ENCODE results near the gene PNPLA1.

PNPLA1 gene

DNA sequence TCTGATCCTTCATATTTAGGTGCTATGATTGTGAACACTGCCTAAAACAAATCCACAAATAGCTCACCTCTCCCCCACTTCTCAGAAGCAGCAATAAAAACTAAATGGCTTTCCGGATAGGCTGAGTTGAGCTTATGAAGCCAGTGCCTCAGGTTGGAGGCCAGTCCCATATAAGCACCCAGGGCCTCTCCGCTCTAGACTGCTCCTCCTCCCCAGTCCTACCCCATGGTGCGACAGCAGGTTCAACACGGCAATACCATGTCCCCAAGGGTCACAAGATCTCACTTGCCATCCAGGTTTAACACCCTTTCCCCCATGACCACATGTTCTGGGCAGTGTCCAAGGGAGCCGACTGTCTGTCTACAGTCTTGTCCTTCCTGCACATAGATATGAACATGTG, 46.1 kb downstream of the PNPLA1 start:
- no peak for DNase-seq (ENCODE audit: low read depth)

DNA sequence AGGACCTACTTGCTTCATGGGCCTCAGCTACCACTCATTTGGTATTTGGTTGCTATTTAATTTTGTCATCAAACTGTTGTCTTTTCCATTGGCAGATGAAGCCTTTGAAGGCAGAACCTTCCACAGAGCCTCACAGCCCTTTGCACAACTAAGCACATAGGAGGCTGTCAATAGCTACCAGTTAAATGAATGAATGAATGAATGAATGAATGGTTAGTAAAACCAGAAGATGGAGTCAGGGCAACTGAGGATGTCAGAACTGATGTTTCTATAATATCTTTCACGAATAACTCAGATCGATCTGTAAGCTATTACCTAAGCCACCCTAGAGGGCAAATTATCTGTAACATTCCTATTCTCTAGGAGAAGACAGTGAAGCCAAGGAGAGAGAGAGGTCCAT, 47.8 kb downstream of the PNPLA1 start:
- DNase-seq (ENCODE audit: low read depth), result no peak

DNA sequence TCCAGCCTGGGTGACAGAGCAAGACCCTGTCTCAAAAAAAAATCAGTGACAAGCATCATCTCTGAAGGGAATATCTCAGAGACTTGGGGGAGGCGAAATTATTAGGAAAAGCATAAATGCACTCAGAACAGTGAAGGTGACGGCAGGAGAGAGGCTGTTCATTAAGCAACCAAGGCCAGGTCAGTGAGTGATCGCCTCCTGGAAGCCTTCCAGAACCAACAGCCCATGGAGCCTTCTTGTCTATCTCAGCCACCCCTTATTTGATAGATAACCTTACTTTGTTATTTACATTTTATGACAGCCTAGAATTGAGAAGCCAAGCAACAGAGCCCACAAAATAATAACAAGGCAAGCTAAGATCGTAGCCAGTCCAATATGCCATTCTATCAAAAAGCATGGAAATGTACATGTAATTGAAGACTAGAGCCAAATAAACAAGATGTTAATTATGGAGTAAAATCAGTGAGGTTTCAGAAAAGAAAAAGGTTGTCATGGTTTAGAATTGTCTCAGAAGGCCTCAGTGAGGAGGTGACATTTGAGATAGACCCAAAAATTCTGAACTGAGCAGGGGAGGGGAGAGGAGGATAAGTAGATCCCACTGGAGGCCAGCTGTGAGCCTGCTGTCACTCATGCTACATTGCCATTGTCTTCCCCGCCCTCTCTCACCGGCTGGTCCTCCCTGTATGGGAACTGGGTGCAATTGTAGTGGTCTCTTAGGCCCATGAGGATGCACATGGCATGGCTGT, 49.0 kb downstream of the PNPLA1 start:
- no peak for DNase-seq (ENCODE audit: low read depth)

DNA sequence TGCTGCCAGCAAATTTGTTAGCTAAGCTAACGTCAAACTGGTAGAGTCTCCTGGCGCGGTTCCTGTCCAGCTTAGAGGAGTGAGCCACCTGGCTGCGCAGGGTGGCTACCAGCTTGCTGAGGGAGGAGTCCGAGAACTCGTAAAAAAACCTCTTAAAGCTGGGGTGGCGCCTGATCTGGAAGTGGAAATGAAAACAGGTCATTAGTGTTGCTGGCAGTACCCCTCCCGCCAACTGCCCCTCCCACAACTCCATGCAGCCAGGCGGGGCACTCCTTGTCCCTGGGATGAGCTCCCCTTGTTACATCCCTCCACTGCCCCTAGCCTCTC, 49.5 kb downstream of the PNPLA1 start:
- no peak for DNase-seq (ENCODE audit: low read depth)

DNA sequence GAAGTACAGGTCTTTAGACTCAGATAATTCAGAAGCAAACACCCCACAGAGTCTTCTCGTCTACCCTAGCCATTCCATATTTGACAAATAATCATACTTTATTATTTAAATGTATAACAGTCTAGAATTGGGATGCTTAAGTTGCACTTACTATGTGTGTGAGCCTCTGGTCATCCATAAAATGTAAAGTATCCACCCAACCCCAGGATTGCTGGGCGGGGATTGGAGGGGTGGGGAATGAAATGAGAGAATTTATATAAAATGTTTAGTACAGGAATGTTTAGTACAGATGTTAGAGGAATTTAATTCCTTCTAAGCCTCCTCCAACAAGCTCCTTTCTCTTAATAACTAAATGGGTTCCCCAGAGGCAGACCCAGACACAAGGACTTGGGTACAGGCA, 50.0 kb downstream of the PNPLA1 start:
- DNase-seq (ENCODE audit: low read depth), result no peak

DNA sequence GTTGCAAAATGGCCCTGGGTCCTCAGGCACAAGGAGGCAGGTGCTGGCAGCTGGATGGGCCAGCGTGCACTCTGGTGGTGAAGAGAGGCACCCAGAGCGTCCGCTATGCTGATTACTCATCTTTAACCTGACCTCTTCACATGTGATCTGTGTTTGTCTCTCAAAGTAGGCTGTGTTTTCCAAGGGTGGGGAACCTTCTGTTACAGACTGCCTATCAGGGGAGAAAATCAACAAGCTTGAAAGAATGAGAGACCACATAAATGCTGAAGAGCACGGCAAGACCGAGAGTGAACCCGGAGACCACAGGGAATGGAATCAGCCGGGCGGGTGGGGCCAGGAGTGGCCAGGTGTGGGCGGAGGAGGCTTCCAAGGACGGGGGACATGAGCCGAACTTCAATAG, 50.6 kb downstream of the PNPLA1 start:
- no peak for DNase-seq (ENCODE audit: low read depth)

DNA sequence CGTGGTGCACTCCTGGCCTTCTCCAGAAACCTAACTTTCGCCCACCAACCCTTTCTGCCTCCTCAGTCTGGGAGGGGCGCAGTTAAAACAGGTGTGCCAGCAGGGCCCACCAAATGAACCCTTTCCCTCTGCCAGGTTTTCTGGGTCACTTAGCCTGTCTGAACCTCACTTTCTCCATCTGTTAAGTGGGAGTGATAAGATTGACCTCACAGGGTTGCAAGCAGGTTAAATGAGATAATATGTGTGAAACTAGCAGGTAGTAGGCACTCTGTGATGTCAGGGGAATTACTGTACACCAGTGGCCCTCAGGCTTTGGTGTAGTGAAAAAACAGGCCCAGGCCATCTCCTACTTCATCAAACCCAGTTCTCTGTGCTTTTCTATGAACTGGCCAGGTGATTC, 52.7 kb downstream of the PNPLA1 start:
- no peak for DNase-seq (ENCODE audit: low read depth)

DNA sequence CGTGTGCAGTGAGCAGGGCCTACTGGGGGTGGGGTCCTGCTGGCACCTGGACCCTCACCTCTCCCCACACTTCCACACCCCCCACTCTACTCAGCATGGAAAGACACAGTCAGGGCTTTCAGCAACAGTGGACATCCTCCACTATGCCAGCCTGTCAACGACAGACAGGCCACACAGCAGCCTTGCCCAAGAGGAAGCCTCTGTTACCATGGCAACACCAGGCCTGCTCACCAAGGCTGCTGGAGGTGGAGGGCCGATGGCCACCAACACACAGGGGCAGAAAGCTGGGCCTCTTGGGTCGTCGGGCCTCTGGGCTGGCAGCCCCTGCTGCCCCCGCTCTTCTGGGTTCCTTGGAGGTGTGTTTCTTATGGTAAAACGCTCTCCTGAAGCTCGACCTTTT, 53.2 kb downstream of the PNPLA1 start:
- DNase-seq (ENCODE audit: low read depth), result no peak

DNA sequence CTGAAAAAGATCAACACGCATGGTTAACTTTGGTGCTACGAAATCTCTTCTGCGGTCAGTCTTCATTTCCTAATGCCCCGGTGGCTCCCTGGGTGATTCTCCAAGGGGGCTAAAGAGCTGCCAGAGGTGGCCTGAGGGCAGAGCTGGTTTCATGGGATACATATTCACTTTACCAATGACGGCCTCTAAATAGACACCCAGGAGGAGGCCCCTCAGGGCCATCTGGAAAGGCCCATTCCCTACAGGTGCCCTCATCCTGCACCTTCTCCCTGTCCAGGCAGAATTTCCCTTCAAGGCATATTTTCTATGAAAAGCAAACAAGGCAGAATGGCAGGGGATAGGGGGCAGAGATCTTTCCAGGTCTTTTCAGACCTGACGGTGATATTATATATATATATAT, 54.3 kb downstream of the PNPLA1 start:
- no peak for DNase-seq (ENCODE audit: low read depth)

DNA sequence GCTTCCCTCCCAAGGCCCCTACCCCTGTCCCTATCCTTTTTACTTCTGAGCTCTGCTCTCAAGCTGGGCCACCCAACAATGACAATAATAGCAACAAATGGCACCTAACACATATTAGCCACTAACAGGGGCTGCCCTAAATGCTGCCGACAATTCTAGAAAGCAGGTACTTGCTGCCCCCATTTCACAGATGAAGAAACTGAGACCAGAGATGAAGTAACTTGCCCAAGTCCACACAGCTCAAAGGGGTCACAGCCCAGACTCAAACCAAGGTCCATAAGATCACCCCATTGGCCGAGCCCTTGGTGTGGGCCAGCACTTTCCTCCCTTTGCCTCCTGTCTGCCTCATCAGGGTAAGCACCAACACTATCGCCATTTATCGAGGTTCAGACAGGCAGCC, 54.9 kb downstream of the PNPLA1 start:
- no peak for DNase-seq (ENCODE audit: low read depth)

DNA sequence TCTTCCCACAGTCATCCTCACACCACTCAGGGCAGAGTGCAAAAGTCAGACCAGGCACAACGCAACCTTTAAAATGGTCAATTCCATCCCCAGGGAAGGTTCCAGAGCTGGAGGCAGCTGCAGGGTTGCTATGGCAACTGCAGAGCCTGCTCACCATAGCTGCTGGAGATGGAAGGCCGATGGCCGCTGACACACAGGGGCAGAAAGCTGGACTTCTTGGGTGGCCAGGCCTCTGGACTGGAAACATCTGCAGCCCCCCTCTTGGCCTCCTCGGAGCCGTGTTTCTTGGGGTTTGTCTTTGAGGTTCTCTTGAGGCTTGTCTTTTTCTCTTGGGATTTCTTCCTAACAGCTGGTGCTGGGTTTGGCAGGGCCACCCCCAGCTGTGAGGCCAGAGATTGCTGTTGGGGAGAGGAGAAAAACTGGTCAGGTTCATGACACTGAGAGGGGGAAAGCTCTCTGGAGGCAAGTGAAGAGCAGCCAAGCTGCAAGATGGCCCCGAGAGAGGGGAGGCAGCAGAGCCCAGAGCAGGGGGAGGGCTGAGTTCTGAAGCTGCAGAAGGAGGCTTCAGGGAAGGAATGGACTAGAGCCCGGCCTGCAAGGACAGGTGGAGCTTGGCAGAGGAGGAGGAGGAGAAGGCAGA, 56.6 kb downstream of the PNPLA1 start:
- DNase-seq (ENCODE audit: low read depth), result no peak

DNA sequence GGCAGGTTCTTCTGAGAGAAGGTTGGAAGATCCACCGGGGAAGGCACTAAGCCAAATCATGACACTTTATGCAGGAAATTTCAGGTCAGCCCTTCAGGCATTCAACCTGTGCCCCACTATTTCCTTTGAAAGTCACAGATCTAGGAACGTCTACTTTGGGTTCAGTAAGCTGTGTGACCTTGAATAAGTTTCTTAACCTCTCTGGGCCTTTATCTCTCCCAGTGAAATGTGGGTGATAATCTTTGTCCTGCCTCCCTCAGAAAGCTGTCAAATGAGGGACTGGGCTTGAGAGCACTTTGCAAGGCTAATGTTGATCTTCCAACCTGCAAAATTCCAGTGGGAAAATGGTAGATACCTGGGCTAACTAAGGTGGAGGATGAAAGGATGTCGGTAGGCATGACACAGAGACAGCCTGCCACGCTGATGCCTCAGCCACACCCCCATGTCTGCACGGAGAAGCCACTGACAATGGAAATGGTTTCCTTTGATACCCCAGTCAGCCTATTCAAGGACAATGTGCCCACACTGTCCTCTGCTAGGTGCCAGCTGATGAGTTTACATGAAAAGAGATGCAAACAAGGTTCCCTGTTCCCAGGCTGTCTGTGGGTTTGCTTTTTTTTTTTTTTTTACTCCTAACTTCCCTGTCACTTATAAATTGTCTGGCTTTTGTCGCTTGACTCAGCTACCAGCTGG, 57.5 kb downstream of the PNPLA1 start:
- DNase-seq (ENCODE audit: low read depth), result no peak

DNA sequence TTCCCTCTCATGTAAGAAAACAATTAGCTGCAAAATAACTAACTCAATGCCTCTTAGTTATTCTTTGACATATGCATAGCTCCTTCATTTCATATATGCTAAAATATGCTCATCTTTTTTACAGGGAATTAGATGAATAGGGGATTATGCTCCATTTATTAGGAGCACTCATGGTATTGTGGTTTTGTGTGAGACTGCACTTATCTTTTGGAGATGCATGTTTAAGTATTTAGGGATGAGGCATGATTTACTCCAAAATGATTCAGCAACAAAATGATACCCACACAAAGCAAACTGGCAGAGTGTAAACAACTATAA, 58.0 kb downstream of the PNPLA1 start:
- no peak for DNase-seq (ENCODE audit: low read depth)

DNA sequence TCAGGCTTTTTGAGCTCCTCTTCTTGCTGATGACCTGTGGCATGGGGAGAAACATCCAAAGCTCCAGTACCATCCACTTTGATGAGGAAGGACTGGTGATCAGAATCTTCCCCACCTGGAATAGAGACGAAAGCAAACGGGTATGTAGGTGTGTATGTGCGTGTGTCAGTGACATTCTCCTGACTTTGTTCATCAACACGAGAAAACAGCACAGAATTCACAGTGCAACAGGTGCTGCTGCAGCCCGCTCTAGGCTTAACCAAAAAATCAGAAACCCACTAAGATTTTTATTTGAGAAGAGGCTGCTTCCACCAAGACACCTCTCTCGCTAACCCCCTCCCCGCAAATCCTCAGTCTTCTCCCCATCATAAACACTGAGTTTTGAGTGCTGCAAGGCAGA, 58.7 kb downstream of the PNPLA1 start:
- DNase-seq (ENCODE audit: low read depth), result no peak

DNA sequence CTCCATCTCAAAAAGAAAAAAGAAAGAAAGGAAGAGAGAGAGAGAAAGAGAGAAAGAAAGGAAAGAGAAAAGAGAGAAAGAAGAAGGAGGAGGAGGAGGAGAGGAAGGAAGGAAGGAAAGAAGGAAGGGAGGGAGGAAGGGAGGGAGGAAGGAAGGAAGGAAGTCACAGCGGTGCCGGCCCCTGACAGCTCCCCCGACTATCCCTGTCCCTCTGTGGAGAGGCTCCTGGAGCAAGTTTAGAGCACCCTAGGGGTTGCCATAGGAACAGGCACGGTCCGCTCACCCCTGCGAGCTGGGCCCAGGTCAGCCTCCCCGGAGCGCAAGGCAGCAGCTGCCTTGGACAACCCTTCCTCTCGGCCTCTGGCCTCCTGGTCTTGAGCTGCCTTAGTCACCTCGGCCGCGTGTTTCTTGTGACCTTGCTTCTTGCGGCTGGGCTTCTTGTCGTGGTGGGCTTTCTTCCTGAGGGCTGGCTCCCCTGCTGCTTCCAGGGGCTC, 60.0 kb downstream of the PNPLA1 start:
- no peak for DNase-seq (ENCODE audit: low read depth)

DNA sequence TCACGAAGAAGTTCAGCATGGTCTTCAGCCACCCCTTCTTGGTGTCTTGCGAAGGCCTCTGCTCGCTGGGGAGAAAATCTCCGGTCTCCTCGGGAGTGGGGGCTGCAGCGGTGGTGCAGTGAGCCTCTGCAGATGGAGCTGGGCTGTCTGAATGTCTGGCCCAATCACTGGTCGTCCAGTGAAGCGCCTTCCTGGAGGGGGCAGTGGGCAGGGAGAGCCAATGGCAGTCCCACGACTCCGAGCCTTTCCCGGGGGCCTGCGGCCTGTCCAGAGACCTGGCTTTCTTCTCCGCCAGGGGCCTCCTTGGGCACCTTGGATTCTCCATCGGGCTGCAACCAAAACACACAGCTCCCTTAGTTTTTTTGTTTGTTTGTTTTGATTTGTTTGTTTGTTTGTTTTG, 60.5 kb downstream of the PNPLA1 start:
- no peak for DNase-seq (ENCODE audit: low read depth)

DNA sequence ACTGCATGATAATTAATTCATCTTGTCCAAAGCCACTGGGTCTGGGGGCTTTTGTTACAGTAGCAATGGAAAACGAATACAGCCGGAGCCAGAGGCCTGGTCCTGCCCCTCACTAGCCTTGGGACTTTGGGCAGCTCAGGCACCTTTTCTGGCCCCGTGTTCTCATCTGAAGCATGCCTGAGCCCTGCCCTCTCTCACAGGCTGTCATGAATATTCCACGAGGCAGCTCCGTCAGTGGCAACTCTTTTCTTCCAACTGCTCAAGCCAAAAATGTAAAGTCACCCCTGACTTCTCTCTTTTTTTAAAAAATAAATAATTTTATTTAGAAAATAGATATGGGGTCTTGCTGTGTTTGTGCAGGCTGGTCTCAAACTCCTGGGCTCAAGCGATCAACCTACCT, 61.5 kb downstream of the PNPLA1 start:
- DNase-seq (ENCODE audit: low read depth), result no peak

DNA sequence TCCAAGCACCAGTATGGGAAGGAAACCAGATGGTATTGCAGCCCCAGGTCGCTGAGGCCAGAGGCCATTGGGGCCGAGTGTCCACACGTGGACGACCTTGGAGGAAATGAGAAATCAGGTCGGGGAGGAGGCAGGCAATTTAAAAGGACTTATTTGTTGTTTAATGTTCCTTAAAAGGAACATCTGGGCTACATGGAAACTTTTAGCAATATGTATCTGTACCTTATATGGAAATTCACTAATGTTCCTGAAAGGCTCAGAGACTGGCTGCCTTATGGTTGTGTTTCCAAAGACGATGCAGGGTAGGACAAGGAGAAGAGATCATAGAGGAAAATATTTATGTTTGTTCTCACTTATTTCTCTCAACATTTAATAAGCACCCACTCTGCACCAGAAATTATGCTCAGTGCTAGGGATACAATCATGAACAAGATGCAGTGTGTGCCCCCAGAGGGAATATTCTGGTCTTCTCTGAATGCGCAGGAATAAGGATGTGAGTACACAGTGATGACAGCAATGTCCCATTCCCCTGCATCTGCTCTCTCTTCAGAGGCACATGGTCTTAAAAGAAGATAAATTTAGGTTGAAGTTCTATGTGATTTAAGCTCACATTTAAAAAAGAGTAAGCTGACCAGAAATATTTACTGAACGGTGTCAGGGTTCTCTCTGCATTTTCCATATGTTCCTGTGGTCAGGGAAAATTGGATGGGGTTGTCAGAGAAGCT, 63.5 kb downstream of the PNPLA1 start:
- no peak for DNase-seq (ENCODE audit: low read depth)

DNA sequence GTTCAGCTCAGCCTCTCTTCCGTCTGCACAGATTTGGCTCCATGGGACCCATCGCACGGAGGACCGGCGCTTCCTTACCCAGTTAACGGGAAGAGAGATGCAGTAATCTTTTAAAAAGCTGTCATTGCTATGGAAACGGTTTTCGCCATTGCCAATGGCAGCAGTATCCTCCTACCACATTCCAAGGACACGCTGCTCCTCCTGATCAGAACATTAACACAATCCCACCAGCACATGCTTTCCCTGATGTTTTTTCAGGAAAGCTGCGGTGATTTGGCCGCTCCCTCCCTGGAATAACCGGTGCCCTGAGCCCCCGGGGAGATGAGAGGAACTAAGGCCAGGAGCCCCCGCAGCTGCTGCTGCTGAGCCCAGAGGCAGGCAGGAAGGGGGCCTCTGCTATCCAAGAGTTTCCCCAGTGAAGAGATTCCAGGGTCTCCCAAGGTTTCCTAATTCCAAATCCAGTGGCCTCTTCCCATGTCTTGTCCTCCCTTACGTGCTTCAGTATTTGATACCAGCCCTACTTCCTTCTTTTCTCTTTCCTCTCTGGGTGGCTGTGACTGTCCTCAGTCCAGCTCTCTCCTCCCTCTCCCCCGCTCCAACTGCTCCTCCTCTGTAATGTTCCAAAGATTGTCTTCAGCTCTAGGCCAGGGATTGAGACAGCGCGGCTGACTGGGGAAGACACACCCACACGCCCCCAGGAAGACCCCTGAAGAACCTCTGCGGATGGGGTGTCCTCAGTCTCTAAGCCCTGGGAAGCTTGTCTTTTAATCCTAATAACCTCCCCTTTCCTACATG, 64.3 kb downstream of the PNPLA1 start:
- no peak for DNase-seq (ENCODE audit: low read depth)

DNA sequence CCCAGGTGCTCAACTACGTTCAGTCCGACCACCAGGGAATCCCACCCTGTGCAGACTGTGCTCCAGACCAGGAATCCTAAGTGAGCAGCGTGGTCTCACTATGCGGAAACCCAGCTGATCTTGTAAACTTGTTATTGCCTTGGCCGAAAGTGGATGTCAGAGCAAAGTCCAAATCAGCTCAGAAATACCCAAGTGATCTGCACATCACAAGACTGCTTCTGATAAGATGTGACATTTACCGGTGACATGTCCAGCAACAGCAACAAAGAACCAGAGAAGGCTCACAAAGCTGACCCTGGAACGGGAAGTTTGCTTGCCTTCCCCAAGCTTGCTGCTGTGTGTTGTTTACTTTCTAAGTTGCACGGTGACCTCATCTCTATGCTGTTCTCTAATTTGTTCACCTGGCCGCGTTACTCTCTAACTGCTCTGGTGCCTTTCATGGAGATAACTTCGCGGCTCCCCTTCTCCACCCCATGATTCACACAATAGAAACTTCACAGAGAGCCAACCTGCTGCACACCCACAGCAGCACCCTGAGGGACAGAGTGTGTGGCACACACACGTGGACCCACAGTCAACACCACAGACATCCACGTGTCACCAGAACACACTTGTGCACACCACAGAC, 65.1 kb downstream of the PNPLA1 start:
- DNase-seq (ENCODE audit: low read depth), result no peak

DNA sequence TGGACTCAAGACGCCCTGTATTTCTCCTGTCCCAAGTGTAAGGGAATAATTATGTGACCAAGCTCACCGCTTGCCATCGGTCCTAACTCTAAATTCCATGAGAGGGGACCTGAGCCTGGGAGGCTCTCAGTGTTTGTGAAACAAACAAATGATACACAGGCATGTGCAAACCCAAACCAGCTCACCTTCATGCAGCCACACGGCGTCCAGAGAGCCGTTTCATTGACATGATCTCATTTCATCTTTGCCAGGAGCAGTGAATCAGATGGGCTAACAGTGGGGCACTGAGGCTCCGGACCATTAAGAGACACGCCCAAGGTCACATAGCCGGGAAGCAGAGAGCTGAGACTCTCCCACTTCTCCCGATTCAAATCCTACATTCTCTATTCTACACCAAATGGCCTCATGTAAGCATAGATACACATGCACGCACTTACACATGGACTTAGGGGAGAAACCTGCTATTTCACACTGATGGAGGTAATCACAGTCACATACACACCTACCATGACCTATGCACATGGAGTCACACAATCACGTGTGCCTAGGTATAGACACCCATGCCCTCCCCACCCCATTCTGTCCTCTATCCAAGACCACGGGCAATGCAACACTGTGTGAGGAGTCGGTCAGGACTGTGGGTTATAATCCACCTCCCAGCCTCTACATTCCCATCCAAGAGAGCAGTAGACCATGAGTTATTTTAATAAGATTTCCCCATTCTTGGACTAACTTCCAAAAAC, 65.8 kb downstream of the PNPLA1 start:
- no peak for DNase-seq (ENCODE audit: low read depth)

Data from stimulated activated CD4-positive, alpha-beta T cell treated with anti-CD3 and anti-CD28 coated beads, Interleukin-2, amount 100 ng/mL, for 4 hours (primary cell).